ENCODE results near the gene ADAMTS3. TPM values are rescaled to one million over a fixed set of nuclear protein-coding genes. Genes with fewer than 3 reads are reported as not detected.

ADAMTS3 gene
- total RNA-seq, 1 donor from 2014 or later, result 2.7 TPM

DNA sequence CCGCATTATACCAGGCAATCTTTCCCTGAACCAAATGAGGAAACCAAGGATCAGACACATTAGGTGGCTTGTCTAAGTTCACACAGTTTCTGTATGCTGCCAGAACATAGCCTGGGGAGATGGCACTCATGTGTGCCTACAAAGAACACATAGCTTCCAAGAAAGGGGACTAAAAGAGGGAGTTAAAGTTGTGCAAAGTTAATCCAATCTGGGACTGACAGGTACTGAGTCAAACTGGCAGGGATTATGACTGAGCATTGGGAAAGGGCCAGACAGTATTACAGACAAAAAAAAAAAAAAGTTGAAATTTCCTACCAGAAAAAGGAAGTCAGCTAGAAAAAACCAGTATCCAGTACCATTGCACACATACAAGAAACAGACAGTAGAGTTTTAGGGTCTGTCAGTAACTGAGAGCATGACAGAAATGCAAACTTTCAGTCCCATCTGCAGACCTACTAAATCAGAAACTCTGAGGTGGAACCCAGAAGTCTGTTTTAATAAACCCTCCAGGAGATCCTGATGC is 37.2 kb downstream of the ADAMTS3 start:
- no peak for TF ChIP-seq CTCF (conservative IDR thresholded peaks at IDR 0.05)
- Mint-ChIP-seq H3K27ac (ENCODE audit: unreplicated experiment) (no peak overlapping the region), H3K27me3 (ENCODE audit: low read depth) (no peaks in the 10 kb centered on the region), H3K9me3 (peaks cover 2% of the 10 kb centered on the region), H3K4me1 (no peaks in the 10 kb centered on the region), H3K4me3 (no peak overlapping the region), H3K36me3 (ENCODE audit: low read depth) (no peaks in the 10 kb centered on the region)
- no peak for DNase-seq (ENCODE audit: low read depth, low spot score)

DNA sequence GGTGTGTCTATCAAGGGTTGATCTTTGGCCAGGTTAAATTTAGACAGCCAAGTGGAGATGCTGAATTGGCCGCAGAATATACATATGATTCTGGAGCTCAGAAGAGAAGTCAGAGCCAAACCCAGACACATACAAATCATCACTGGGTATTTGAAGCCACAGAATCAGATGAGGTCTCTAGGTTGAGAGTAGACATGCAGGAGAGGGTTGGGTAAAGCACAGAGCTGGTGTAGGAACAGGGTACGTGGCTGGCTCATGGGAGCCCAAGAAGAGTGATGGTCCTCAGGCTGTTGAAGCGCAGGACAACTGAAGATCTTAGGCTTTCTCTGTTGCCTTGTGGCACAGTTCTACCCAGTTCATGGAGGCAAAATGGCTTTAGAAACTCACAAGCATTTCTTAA is 37.7 kb downstream of the ADAMTS3 start:
- no peaks in the 10 kb centered on the region for H3K36me3 Mint-ChIP-seq (ENCODE audit: low read depth)
- no peak overlapping the region for H3K4me3 Mint-ChIP-seq
- no peak for DNase-seq (ENCODE audit: low read depth, low spot score)
- H3K27ac Mint-ChIP-seq (ENCODE audit: unreplicated experiment), result no peak overlapping the region
- no peaks in the 10 kb centered on the region for H3K27me3 Mint-ChIP-seq (ENCODE audit: low read depth)
- TF ChIP-seq CTCF (conservative IDR thresholded peaks at IDR 0.05), result no peak
- H3K9me3 Mint-ChIP-seq, result peaks cover 2% of the 10 kb centered on the region
- no peaks in the 10 kb centered on the region for H3K4me1 Mint-ChIP-seq

DNA sequence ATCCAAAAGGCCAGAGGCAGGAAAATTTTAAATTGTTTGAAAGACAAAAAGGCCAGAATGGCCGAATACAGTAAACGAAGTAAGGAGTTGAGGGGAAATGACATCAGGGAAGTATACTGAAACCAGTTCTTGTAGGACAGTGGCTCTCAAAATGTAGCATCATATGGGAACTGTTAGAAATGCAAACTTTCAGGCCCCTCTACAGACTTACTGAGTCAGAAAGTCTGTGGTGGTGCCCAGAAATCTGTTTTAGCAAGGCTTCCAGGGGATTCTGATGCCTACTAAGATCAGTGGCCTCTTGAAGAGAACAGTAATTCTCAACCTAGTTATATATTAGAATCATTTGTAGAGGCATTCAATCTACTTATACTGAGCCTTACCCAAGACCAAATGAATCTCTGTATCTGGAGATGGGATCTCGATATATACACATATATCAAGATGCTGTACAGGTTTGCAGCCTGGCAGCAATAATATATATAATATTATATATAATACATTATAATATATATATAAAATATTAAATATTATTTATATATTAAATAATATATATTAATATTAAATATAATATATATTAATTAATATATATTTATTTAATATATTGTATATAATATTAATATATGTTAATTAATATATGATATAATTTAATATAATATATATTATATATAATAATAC is 39.7 kb downstream of the ADAMTS3 start:
- DNase-seq (ENCODE audit: low read depth, low spot score), result no peak
- TF ChIP-seq CTCF (conservative IDR thresholded peaks at IDR 0.05), result no peak
- no peaks in the 10 kb centered on the region for H3K4me1 Mint-ChIP-seq
- H3K9me3 Mint-ChIP-seq, result peaks cover 2% of the 10 kb centered on the region
- H3K27ac Mint-ChIP-seq (ENCODE audit: unreplicated experiment), result no peak overlapping the region
- H3K27me3 Mint-ChIP-seq (ENCODE audit: low read depth), result no peaks in the 10 kb centered on the region
- H3K4me3 Mint-ChIP-seq, result no peak overlapping the region
- H3K36me3 Mint-ChIP-seq (ENCODE audit: low read depth), result no peaks in the 10 kb centered on the region

DNA sequence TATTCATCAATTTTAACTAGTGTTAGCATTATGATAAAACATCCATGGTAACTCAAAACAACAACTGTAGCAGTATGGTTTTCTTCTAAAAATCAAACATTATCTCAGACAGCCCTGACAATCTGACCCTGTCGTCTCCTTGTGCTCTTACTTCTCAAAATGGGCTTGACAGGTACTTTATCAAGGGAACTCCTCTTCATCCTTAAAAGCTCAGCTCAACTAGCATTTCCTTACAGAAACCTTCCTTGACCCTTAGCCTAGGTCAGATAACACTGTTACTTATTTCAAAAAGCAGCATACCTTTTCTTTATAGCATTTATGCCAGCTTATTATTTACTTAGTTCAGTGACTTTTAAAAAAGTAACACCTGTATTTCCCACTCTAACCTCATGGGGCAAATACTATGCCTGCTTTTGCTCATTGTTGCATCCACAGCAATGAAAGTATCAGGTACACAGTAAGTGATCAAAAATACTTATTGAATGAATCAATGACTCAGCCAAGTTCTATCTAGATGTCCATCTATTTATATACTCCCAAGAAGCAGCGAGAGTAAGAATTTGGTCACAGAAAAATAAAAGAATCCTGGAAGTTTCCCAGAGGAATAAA is 41.9 kb downstream of the ADAMTS3 start:
- Mint-ChIP-seq H3K27me3 (ENCODE audit: low read depth) (no peaks in the 10 kb centered on the region), H3K27ac (ENCODE audit: unreplicated experiment) (no peak overlapping the region), H3K9me3 (peaks cover 2% of the 10 kb centered on the region), H3K36me3 (ENCODE audit: low read depth) (no peaks in the 10 kb centered on the region), H3K4me1 (no peaks in the 10 kb centered on the region), H3K4me3 (no peak overlapping the region)
- DNase-seq (ENCODE audit: low read depth, low spot score), result no peak
- peak; percentile 29 for TF ChIP-seq CTCF (conservative IDR thresholded peaks at IDR 0.05)

DNA sequence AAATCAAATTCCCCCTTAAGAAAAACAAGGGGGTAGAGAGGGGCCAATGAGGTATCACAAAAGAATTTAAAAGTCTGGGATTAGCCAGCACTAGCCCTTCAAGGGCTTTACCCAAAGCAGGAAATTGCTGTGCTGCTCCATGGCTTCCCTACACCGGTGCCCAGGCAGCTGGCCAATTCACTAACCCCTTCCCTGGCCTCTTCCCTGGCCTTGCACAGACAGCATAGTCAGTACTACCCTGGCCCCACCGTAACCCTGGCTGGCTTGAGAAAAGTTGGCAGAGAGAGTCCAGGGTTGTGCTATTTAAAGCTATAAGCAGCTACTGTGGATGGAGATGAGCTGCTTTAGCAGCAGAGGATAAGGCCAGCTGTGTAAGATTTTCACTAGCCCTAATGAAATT is 43.1 kb downstream of the ADAMTS3 start:
- H3K36me3 Mint-ChIP-seq (ENCODE audit: low read depth), result no peaks in the 10 kb centered on the region
- H3K4me1 Mint-ChIP-seq, result no peaks in the 10 kb centered on the region
- H3K4me3 Mint-ChIP-seq, result no peak overlapping the region
- no peaks in the 10 kb centered on the region for H3K27me3 Mint-ChIP-seq (ENCODE audit: low read depth)
- H3K9me3 Mint-ChIP-seq, result peaks cover 2% of the 10 kb centered on the region
- no peak for TF ChIP-seq CTCF (conservative IDR thresholded peaks at IDR 0.05)
- DNase-seq (ENCODE audit: low read depth, low spot score), result no peak
- H3K27ac Mint-ChIP-seq (ENCODE audit: unreplicated experiment), result no peak overlapping the region
